Osteoblast (primary cell): Measurements from ENCODE around the gene AIPL1. TPM values are rescaled to one million over a fixed set of nuclear protein-coding genes. Genes with fewer than 3 reads are reported as not detected.

Experiments
- DNase-seq: peaks from one replicate; pipeline ENCODE4 v3.0.0; 2011; ENCODE audit warnings: low spot score, mixed read lengths; ENCODE audit not compliant: insufficient read length; ENCODE audit errors: missing footprints
- H2AFZ ChIP-seq: 2 replicates; pipeline ENCODE4 v1.6.0; 2011; ENCODE audit warnings: mild to moderate bottlenecking, low read length
- H3K27ac ChIP-seq: 2 replicates; pipeline ENCODE4 v1.5.1; 2011; ENCODE audit warnings: mild to moderate bottlenecking, low read depth, low read length, moderate library complexity
- H3K27me3 ChIP-seq: 2 replicates; pipeline ENCODE4 v1.6.0; 2012; ENCODE audit warnings: mild to moderate bottlenecking, control low read depth, inconsistent platforms, low read length, moderate library complexity; ENCODE audit not compliant: insufficient read depth
- H3K36me3 ChIP-seq: 2 replicates; pipeline ENCODE4 v1.5.1; 2011; ENCODE audit warnings: mild to moderate bottlenecking, low read length, control low read depth, moderate library complexity; ENCODE audit not compliant: insufficient read depth
- H3K4me1 ChIP-seq: 2 replicates; pipeline ENCODE4 v1.5.1; 2011; ENCODE audit warnings: mild to moderate bottlenecking, low read length, control low read depth, moderate library complexity; ENCODE audit not compliant: insufficient read depth
- H3K4me2 ChIP-seq: 2 replicates; pipeline ENCODE4 v1.6.0; 2011; ENCODE audit warnings: mild to moderate bottlenecking, low read length; ENCODE audit not compliant: insufficient read depth
- H3K4me3 ChIP-seq: fragments of 200-600 bp; sonication (generic); 3 replicates; pipeline ENCODE4 v1.5.1; 2012; ENCODE audit warnings: mild to moderate bottlenecking, low read length, inconsistent platforms; ENCODE audit not compliant: insufficient read depth
- H3K79me2 ChIP-seq: 2 replicates; pipeline ENCODE4 v1.6.0; 2012; ENCODE audit warnings: mild to moderate bottlenecking, low read length, control low read depth, inconsistent platforms; ENCODE audit not compliant: insufficient read depth
- H3K9me3 ChIP-seq: 2 replicates; pipeline ENCODE4 v1.5.1; 2011; ENCODE audit warnings: low read depth, low read length, control low read depth
- H4K20me1 ChIP-seq: 2 replicates; pipeline ENCODE4 v1.6.0; 2012; ENCODE audit warnings: mild to moderate bottlenecking, low read length, control low read depth; ENCODE audit not compliant: insufficient read depth
- total RNA-seq: library from RNA; depleted of rRNA; stranded (reverse); fragments of >200 nt; gene quantifications from 2 replicates; pipeline ENCODE4 v1.2.3, GENCODE V29; 2012
- TF ChIP-seq, protein P1 (sequence below): IDR thresholded peaks from 2 replicates; pipeline ENCODE4 v1.5.1; 2011; ENCODE audit warnings: mild to moderate bottlenecking, low read depth, low read length, moderate library complexity; ENCODE audit errors: extremely low read depth

AIPL1 gene
- total RNA-seq, 1 donor, result not detected

DNA sequence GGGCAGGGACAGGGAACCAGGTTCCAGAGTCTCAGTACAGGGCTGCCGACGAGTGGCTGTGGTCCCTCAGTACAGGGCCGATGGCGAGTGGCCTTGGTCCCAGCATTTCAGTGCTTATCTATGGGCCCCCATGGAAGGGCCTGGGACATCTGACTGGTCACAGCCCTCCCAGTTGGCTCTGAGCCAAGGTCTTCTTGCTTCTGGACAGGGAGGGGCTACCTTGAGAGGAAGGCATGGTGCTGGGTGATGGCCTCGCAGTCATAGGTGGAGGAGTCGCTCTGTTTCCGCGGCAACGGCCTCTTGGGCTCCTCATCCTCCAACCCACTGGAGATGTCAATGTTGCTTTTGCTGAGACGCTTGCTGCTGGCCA lies 41.9 kb upstream of the AIPL1 start:
- peaks cover 4% of the 10 kb centered on the region for H3K4me1 ChIP-seq
- H3K79me2 ChIP-seq, result no peaks in the 10 kb centered on the region
- no peak overlapping the region for H3K4me2 ChIP-seq
- H2AFZ ChIP-seq, result no peak overlapping the region
- H3K27me3 ChIP-seq, result no peaks in the 10 kb centered on the region
- no peaks in the 10 kb centered on the region for H4K20me1 ChIP-seq
- no peaks in the 10 kb centered on the region for H3K9me3 ChIP-seq
- peak; percentile 52 for DNase-seq
- no peaks in the 10 kb centered on the region for H3K36me3 ChIP-seq
- H3K27ac ChIP-seq, result no peak overlapping the region
- no peak overlapping the region for H3K4me3 ChIP-seq
- TF ChIP-seq, protein P1, sequence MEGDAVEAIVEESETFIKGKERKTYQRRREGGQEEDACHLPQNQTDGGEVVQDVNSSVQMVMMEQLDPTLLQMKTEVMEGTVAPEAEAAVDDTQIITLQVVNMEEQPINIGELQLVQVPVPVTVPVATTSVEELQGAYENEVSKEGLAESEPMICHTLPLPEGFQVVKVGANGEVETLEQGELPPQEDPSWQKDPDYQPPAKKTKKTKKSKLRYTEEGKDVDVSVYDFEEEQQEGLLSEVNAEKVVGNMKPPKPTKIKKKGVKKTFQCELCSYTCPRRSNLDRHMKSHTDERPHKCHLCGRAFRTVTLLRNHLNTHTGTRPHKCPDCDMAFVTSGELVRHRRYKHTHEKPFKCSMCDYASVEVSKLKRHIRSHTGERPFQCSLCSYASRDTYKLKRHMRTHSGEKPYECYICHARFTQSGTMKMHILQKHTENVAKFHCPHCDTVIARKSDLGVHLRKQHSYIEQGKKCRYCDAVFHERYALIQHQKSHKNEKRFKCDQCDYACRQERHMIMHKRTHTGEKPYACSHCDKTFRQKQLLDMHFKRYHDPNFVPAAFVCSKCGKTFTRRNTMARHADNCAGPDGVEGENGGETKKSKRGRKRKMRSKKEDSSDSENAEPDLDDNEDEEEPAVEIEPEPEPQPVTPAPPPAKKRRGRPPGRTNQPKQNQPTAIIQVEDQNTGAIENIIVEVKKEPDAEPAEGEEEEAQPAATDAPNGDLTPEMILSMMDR, result no peak

DNA sequence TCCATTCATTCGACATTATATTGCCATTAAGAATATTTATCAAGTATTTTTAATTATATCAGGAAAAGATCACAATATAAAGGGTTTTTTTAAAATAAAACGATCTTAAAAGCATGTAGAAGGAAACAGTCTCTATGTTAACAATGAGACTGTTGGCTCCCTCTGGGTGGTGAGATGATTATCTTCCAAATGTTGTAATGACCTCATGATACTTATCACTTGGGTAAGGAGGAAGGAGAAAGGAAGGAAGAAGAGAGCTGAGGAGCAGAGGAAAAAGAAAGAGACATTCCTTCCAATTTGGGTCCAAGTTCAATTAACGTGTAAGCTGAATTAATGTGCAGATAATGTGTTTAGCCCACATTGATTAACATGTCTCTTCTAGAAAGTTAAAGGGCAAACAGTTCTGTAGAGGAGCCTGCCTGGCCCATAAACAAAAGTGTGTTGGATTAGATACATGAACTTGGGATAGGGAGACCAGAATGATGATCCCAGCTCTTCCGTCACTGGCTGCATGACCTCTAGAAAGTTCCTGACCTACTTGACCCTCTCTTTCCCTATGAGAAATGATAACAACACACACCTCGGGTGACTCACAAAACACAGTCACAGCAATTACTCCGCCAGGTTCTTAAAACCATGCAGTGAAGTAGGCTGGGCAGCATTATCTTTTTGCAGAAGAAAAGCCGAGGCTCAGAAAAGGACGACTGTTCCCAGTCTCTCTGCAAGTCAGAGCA lies 41.3 kb upstream of the AIPL1 start:
- TF ChIP-seq, protein P1, result no peak

DNA sequence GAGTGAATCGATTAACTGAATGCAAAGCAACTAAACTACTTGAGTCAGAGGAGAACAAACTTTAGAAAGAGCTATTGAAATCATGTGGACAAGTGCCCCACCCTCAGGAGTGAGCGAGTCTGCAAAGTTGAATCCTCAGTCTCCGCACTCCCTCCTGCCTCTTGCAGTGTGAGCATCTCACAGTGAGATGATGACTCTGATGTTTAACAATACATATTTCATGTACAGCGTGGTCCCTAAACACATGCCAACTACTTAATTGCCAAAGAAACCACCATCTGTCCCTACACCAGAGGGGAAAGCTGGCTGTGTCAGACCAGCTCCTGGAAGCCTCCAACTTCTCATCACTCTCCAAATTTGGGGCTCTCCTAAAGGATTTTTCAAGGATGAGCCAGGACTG lies 40.5 kb upstream of the AIPL1 start:
- no peak overlapping the region for H2AFZ ChIP-seq
- no peak overlapping the region for H3K4me2 ChIP-seq
- no peaks in the 10 kb centered on the region for H3K27me3 ChIP-seq
- H3K9me3 ChIP-seq, result no peaks in the 10 kb centered on the region
- TF ChIP-seq, protein P1, result no peak
- H4K20me1 ChIP-seq, result no peaks in the 10 kb centered on the region
- H3K4me3 ChIP-seq, result no peak overlapping the region
- peak; percentile 87 for DNase-seq
- H3K27ac ChIP-seq, result no peak overlapping the region
- peaks cover 11% of the 10 kb centered on the region for H3K4me1 ChIP-seq
- H3K79me2 ChIP-seq, result no peaks in the 10 kb centered on the region
- H3K36me3 ChIP-seq, result no peaks in the 10 kb centered on the region

More for the DNA sequence above, 41.3 kb upstream of the AIPL1 start:
- H3K4me3 ChIP-seq, result no peak overlapping the region
- no peak overlapping the region for H3K27ac ChIP-seq
- no peaks in the 10 kb centered on the region for H3K9me3 ChIP-seq
- H3K4me1 ChIP-seq, result peaks cover 9% of the 10 kb centered on the region
- H4K20me1 ChIP-seq, result no peaks in the 10 kb centered on the region
- H3K4me2 ChIP-seq, result no peak overlapping the region
- no peaks in the 10 kb centered on the region for H3K36me3 ChIP-seq
- no peak overlapping the region for H2AFZ ChIP-seq
- DNase-seq, result peak; percentile 80
- no peaks in the 10 kb centered on the region for H3K79me2 ChIP-seq
- H3K27me3 ChIP-seq, result no peaks in the 10 kb centered on the region

DNA sequence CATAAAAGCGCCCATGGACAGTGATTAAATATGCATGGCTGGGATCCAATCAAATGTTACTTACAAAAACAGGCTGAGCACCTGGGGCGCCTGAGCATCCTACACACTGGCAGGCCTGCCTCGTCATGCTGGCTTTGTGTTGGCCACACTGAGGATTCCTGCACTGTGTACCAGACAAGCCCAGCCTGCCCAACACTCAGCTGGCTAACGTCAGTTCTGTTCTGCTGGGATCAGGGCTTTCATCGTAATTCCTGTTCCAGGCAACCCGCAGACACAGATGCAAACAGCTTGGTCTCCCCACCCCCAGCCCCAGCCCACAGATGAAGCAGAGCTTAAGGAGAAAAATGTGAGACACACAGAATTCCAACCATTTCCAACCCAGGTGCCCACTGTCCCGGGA lies 40.0 kb upstream of the AIPL1 start:
- DNase-seq, result peak; percentile 1
- Histone ChIP-seq H3K27me3 (no peaks in the 10 kb centered on the region), H3K9me3 (no peaks in the 10 kb centered on the region), H3K4me1 (peaks cover 11% of the 10 kb centered on the region), H2AFZ (no peak overlapping the region), H3K79me2 (no peaks in the 10 kb centered on the region), H3K4me2 (no peak overlapping the region), H3K36me3 (no peaks in the 10 kb centered on the region), H3K27ac (no peak overlapping the region), H3K4me3 (no peak overlapping the region), H4K20me1 (no peaks in the 10 kb centered on the region)
- TF ChIP-seq, protein P1, result no peak
